Neural cell (in vitro differentiated cells): ENCODE measurements around the gene BRI3.

Experiments used
- EP300 ChIP-seq: fragments of 450-650 bp; conservative IDR thresholded peaks from 2 replicates; pipeline ENCODE4 v1.6.1; 2014; ENCODE audit warnings: antibody characterized with exemption, mild to moderate bottlenecking, moderate library complexity; ENCODE audit not compliant: poor library complexity, severe bottlenecking
- EZH2 ChIP-seq: fragments of 200-600, 300-800 bp; shearing (Covaris generic), sonication (generic); IDR thresholded peaks from 2 replicates; pipeline ENCODE4 v1.6.1; 2014; ENCODE audit warnings: antibody characterized with exemption, low read length, borderline replicate concordance, mild to moderate bottlenecking; ENCODE audit not compliant: insufficient read depth, poor library complexity, severe bottlenecking
- MXI1 ChIP-seq: fragments of 450-650 bp; conservative IDR thresholded peaks from 2 replicates; pipeline ENCODE4 v1.6.1; 2014; ENCODE audit warnings: antibody characterized with exemption, mild to moderate bottlenecking; ENCODE audit not compliant: poor library complexity, severe bottlenecking
- POLR2AphosphoS5 ChIP-seq: IDR thresholded peaks from 2 replicates; pipeline ENCODE4 v1.6.1; 2012
- RAD21 ChIP-seq: fragments of 450-650 bp; conservative IDR thresholded peaks from 2 replicates; pipeline ENCODE4 v1.6.1; 2014; ENCODE audit warnings: antibody characterized with exemption, mild to moderate bottlenecking, moderate library complexity
- SMC3 ChIP-seq: fragments of 450-650 bp; conservative IDR thresholded peaks from 2 replicates; pipeline ENCODE4 v1.6.1; 2014; ENCODE audit warnings: antibody characterized with exemption, mild to moderate bottlenecking, moderate library complexity; ENCODE audit not compliant: poor library complexity
- TF ChIP-seq, protein P1 (sequence below): fragments of 450-650 bp; IDR thresholded peaks from 2 replicates; pipeline ENCODE4 v1.5.1; 2014; ENCODE audit warnings: antibody characterized with exemption, mild to moderate bottlenecking, moderate library complexity; ENCODE audit not compliant: poor library complexity, severe bottlenecking
- TF ChIP-seq, protein P2 (sequence below): IDR thresholded peaks from 2 replicates; pipeline ENCODE4 v1.6.1; 2012; ENCODE audit warnings: borderline replicate concordance

DNA sequence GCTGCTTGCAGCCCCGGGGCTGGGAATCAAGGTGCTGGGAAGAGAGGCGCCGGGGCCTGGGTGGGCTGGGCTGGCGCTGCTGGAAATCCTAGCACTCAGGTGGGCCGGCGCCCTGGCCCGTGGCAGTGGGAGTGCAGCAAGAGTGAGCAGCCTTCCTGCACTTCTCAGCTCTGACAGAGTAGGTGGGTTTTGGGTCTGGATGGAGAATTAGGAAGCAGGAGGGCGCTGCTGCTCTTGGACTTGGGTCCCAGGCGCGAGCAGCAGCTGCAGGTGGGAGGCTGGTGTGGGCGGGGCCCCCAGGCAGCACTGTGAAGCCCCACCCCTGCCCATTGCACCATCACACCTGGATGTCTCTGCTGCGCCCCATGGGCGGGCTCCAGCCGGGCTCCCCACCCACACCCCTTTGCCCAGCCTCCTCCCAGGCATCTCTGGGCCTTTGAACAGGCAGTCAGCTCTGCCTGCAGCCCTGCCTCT, 6.0 kb downstream of the BRI3 start:
- TF ChIP-seq POLR2AphosphoS5: no peak
- TF ChIP-seq SMC3: no peak
- TF ChIP-seq, protein P1, sequence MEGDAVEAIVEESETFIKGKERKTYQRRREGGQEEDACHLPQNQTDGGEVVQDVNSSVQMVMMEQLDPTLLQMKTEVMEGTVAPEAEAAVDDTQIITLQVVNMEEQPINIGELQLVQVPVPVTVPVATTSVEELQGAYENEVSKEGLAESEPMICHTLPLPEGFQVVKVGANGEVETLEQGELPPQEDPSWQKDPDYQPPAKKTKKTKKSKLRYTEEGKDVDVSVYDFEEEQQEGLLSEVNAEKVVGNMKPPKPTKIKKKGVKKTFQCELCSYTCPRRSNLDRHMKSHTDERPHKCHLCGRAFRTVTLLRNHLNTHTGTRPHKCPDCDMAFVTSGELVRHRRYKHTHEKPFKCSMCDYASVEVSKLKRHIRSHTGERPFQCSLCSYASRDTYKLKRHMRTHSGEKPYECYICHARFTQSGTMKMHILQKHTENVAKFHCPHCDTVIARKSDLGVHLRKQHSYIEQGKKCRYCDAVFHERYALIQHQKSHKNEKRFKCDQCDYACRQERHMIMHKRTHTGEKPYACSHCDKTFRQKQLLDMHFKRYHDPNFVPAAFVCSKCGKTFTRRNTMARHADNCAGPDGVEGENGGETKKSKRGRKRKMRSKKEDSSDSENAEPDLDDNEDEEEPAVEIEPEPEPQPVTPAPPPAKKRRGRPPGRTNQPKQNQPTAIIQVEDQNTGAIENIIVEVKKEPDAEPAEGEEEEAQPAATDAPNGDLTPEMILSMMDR: no peak
- no peak for TF ChIP-seq RAD21
- no peak for TF ChIP-seq EZH2
- no peak for TF ChIP-seq EP300
- no peak for TF ChIP-seq MXI1
- TF ChIP-seq, protein P2, sequence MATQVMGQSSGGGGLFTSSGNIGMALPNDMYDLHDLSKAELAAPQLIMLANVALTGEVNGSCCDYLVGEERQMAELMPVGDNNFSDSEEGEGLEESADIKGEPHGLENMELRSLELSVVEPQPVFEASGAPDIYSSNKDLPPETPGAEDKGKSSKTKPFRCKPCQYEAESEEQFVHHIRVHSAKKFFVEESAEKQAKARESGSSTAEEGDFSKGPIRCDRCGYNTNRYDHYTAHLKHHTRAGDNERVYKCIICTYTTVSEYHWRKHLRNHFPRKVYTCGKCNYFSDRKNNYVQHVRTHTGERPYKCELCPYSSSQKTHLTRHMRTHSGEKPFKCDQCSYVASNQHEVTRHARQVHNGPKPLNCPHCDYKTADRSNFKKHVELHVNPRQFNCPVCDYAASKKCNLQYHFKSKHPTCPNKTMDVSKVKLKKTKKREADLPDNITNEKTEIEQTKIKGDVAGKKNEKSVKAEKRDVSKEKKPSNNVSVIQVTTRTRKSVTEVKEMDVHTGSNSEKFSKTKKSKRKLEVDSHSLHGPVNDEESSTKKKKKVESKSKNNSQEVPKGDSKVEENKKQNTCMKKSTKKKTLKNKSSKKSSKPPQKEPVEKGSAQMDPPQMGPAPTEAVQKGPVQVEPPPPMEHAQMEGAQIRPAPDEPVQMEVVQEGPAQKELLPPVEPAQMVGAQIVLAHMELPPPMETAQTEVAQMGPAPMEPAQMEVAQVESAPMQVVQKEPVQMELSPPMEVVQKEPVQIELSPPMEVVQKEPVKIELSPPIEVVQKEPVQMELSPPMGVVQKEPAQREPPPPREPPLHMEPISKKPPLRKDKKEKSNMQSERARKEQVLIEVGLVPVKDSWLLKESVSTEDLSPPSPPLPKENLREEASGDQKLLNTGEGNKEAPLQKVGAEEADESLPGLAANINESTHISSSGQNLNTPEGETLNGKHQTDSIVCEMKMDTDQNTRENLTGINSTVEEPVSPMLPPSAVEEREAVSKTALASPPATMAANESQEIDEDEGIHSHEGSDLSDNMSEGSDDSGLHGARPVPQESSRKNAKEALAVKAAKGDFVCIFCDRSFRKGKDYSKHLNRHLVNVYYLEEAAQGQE: no peak
